Sigmoid colon (tissue), 7 donors: ENCODE measurements around the gene RELA. TPM values are rescaled to one million over a fixed set of nuclear protein-coding genes. Genes with fewer than 3 reads are reported as not detected.
A peak's percentile ranks its signal among the peaks of the same experiment; 100 is the strongest.
"Not testable (repeated sequence)": the region's sequence is repeated elsewhere in the genome, so short reads cannot be mapped to it uniquely, and the experiment has no call there.

ENCODE experiments used
- DNase-seq: peaks from one replicate; pipeline ENCODE4 v3.0.0-alpha.2; 2019
- H3K27ac ChIP-seq, 4 donors: fragments of 200-600 bp; sonication (generic); one replicate each; pipeline ENCODE4 v1.5.1; 2016 to 2019; ENCODE audit warnings: mild to moderate bottlenecking in 1 of 4
- H3K27me3 ChIP-seq, 3 donors: fragments of 200-600 bp; sonication (generic); one replicate each; pipeline ENCODE4 v1.5.1; 2019; ENCODE audit warnings: mild to moderate bottlenecking in 1 of 3
- H3K36me3 ChIP-seq, 4 donors: fragments of 200-600 bp; sonication (generic); one replicate each; pipeline ENCODE4 v1.5.1; 2016 to 2019
- H3K4me1 ChIP-seq, 4 donors: fragments of 200-600 bp; sonication (generic); one replicate each; pipeline ENCODE4 v1.5.1; 2017 to 2019
- H3K4me3 ChIP-seq, 4 donors: fragments of 200-600 bp; sonication (generic); one replicate each; pipeline ENCODE4 v1.5.1; 2017 to 2019; ENCODE audit warnings: mild to moderate bottlenecking in 2 of 4, moderate library complexity in 1 of 4
- H3K9me3 ChIP-seq, 4 donors: fragments of 200-600 bp in 3 of 4; sonication (generic) in 3 of 4; one replicate each; pipeline versions ENCODE4 v1.5.1 to v1.6.1; 2013 to 2019
- CTCF ChIP-seq, 4 experiments: fragments of 450-650 bp in 3 of 4; fragments of 200-600 bp in 1 of 4; IDR thresholded peaks; one replicate each; pipeline ENCODE4 v1.5.1; 2016 to 2019; ENCODE audit warnings: antibody characterized with exemption in 4 of 4, mild to moderate bottlenecking in 3 of 4, moderate library complexity in 2 of 4
- EP300 ChIP-seq, 4 donors: sonication (generic); formaldehyde crosslinking; IDR thresholded peaks; one replicate each; pipeline ENCODE4 v1.6.1; 2017; ENCODE audit warnings: antibody characterized with exemption in 4 of 4
- POLR2A ChIP-seq, 2 donors: fragments of 450-650 bp; IDR thresholded peaks; one replicate each; pipeline ENCODE4 v1.6.1; 2016; ENCODE audit warnings: antibody characterized with exemption in 2 of 2, mild to moderate bottlenecking in 2 of 2, moderate library complexity in 2 of 2
- POLR2AphosphoS5 ChIP-seq, 4 donors: sonication (generic); formaldehyde crosslinking; IDR thresholded peaks; one replicate each; pipeline ENCODE4 v1.6.1; 2017; ENCODE audit warnings: antibody characterized with exemption in 4 of 4
- WGBS, 2 donors: extraction: QIAGEN DNeasy Blood & Tissue Kit; methylation state at CpG; one replicate each; pipeline ENCODE4 v1.1.7; 2013; 5-methylcytosine and 5-hydroxymethylcytosine counted together
- intact Hi-C: fragments of 100-400 bp; cut with DNase I; formaldehyde crosslinking; loops from one replicate; pipeline ENCODE4 v1.15.1; 2023
- polyA plus RNA-seq, 3 donors: library from polyadenylated mRNA; stranded (reverse); fragments of 200-250 nt; gene quantifications; one replicate each; pipeline ENCODE4 v1.2.3, GENCODE V29; 2013
- total RNA-seq, 4 donors: library from RNA; depleted of rRNA; stranded (reverse); fragments of >200 nt; gene quantifications; one replicate each; pipeline ENCODE4 v1.1.0, GENCODE V29; 2016
- donor health status: healthy with polysubstance abuse.
- donor health status: Bipolar disorder and iron deficiency.
- donor health status: healthy.

RELA gene
- total and polyA plus RNA-seq, 7 donors, result 33.6 to 62.6 (median 44.8) TPM

DNA sequence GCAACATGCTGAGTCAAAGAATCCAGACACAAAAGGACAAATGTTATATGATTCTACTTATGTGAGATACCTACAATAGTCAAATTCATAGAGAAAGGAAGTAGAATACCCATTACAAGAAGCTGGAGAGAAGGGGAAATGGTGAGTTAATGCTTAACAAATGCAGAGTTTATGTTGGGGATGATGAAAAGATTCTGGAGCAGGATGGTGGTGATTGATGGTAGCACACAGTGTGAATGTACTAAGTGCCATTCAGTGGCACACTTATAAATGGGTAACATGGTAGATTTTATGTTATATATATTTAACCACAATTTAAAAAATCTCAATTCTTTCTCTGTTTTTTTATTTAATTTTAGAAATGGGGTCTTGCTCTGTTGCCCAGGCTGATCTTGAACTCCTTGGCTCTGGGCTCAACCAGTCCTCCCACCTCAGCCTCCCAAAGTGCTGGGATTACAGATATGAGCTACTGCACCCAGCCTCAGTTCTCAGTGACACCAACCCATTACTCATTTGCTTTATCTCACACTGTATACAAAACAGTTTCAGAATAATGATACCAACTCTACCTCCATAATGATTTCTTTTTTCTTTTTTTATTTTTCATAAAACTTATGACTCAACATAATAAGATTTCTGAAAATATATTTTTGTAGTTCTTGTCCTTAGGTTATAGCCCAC lies 9.6 kb upstream of the RELA start:
- no peak for DNase-seq
- H3K4me1 ChIP-seq, result no peaks in the 10 kb centered on the region
- no peak overlapping the region for H3K27ac ChIP-seq
- no peaks in the 10 kb centered on the region for H3K27me3 ChIP-seq
- H3K36me3 ChIP-seq, result no peaks in the 10 kb centered on the region
- H3K4me3 ChIP-seq, result no peak overlapping the region
- TF ChIP-seq POLR2AphosphoS5 (IDR thresholded peaks at IDR 0.05) (no peak), POLR2A (IDR thresholded peaks at IDR 0.05) (no peak), CTCF (IDR thresholded peaks at IDR 0.05) (no peak), EP300 (IDR thresholded peaks at IDR 0.05) (no peak)
- no peaks in the 10 kb centered on the region for H3K9me3 ChIP-seq
- intact Hi-C loops, result no loop called here

GRCh38 chr11:65663639-65664200 lies 1.0 kb upstream of the RELA start:
- Histone ChIP-seq H3K27me3 (no peaks in the 10 kb centered on the region), H3K27ac (peak overlapping the region; percentile 94 to 100 (median 98)), H3K4me3 (peak overlapping the region; percentile 78 to 97 (median 80)), H3K4me1 (peaks cover 0 to 40% (median 37%) of the 10 kb centered on the region in 4 donors), H3K36me3 (peaks cover 19 to 29% (median 21%) of the 10 kb centered on the region in 4 donors), H3K9me3 (no peaks in the 10 kb centered on the region)
- peak; percentile 92 for DNase-seq
- TF ChIP-seq CTCF (IDR thresholded peaks at IDR 0.05) (no peak), POLR2AphosphoS5 (IDR thresholded peaks at IDR 0.05) (peak; percentile 4 to 68 (median 62)), EP300 (IDR thresholded peaks at IDR 0.05) (no peak), POLR2A (IDR thresholded peaks at IDR 0.05) (no peak)
- 1% methylated on average over 15 of the region's 15 CpGs for WGBS, 2 donors
- intact Hi-C loops, result no loop called here

GRCh38 chr11:65662247-65662798 lies 393 bp downstream of the RELA start:
- no peak for DNase-seq
- WGBS, 2 donors, result 1% methylated on average over 29 of the region's 29 CpGs
- no peak for TF ChIP-seq POLR2AphosphoS5 (IDR thresholded peaks at IDR 0.05)
- peak overlapping the region; percentile 78 to 97 (median 80) for H3K4me3 ChIP-seq
- peak overlapping the region; percentile 94 to 100 (median 98) for H3K27ac ChIP-seq
- H3K27me3 ChIP-seq, result no peaks in the 10 kb centered on the region
- peaks cover 0 to 40% (median 37%) of the 10 kb centered on the region in 4 donors for H3K4me1 ChIP-seq
- no peaks in the 10 kb centered on the region for H3K9me3 ChIP-seq
- H3K36me3 ChIP-seq, result peaks cover 32 to 43% (median 35%) of the 10 kb centered on the region in 4 donors
- intact Hi-C loops, result loop anchor here (1.0 kb wide), 1 partner anchor 9 kb away; no protein-coding TSS in a partner anchor

- Histone ChIP-seq H3K27me3 (no peaks in the 10 kb centered on the region), H3K4me3 (peak overlapping the region; percentile 78 to 97 (median 80)), H3K36me3 (peaks cover 33 to 49% (median 41%) of the 10 kb centered on the region in 4 donors), H3K27ac (peak overlapping the region; percentile 94 to 100 (median 98)), H3K4me1 (peaks cover 0 to 40% (median 37%) of the 10 kb centered on the region in 4 donors), H3K9me3 (no peaks in the 10 kb centered on the region)
- intact Hi-C loops, result loop anchor here (1.0 kb wide), 1 partner anchor 8 kb away; no protein-coding TSS in a partner anchor
- no peak for TF ChIP-seq POLR2AphosphoS5 (IDR thresholded peaks at IDR 0.05)
- no peak for TF ChIP-seq POLR2A (IDR thresholded peaks at IDR 0.05)
- 37 to 61% methylated on average over 25 of the region's 25 CpGs for WGBS, 2 donors
- peak; percentile 69 for DNase-seq
Observed at GRCh38 chr11:65661599-65662246, 993 bp downstream of the RELA start.

- peak overlapping the region in 1 of 4 donors; percentile 81 for H3K4me3 ChIP-seq
- WGBS, 2 donors, result 90 to 96% methylated on average over 9 of the region's 9 CpGs
- DNase-seq, result peak; percentile 59
- peaks cover 0 to 40% (median 37%) of the 10 kb centered on the region in 4 donors for H3K4me1 ChIP-seq
- peaks cover 39 to 57% (median 49%) of the 10 kb centered on the region in 4 donors for H3K36me3 ChIP-seq
- H3K27me3 ChIP-seq, H3K9me3 ChIP-seq, intact Hi-C loops: not testable (repeated sequence)
- H3K27ac ChIP-seq, result peak overlapping the region; percentile 7 to 100 (median 98)
Observed at GRCh38 chr11:65660908-65661307, 1.8 kb downstream of the RELA start.

GRCh38 chr11:65660038-65660437 lies 2.7 kb downstream of the RELA start:
- no peaks in the 10 kb centered on the region for H3K27me3 ChIP-seq
- intact Hi-C loops, result no loop called here
- TF ChIP-seq POLR2AphosphoS5 (IDR thresholded peaks at IDR 0.05), result no peak
- no peak for TF ChIP-seq EP300 (IDR thresholded peaks at IDR 0.05)
- TF ChIP-seq POLR2A (IDR thresholded peaks at IDR 0.05), result no peak
- no peak for TF ChIP-seq CTCF (IDR thresholded peaks at IDR 0.05)
- 88 to 96% methylated on average over 9 of the region's 9 CpGs for WGBS, 2 donors
- no peak overlapping the region for H3K4me3 ChIP-seq
- no peaks in the 10 kb centered on the region for H3K9me3 ChIP-seq
- DNase-seq, result no peak
- peak overlapping the region in 2 of 4 donors; percentile 98 to 100 for H3K27ac ChIP-seq
- H3K4me1 ChIP-seq, result peaks cover 0 to 40% (median 37%) of the 10 kb centered on the region in 4 donors
- peaks cover 47 to 65% (median 57%) of the 10 kb centered on the region in 4 donors for H3K36me3 ChIP-seq
